Endodermal cell (in vitro differentiated cells): ENCODE measurements around the gene TBL3. TPM values are rescaled to one million over a fixed set of nuclear protein-coding genes. Genes with fewer than 3 reads are reported as not detected.

Experiments used
- DNase-seq: peaks from one replicate; pipeline ENCODE4 v3.0.0-alpha.2; 2017
- H3K27ac ChIP-seq: 2 replicates; pipeline ENCODE4 v1.5.1; 2013; ENCODE audit warnings: mild to moderate bottlenecking, low read depth, low read length, moderate library complexity
- H3K27me3 ChIP-seq: 2 replicates; pipeline ENCODE4 v1.6.1; 2013; ENCODE audit warnings: mild to moderate bottlenecking, low read length, moderate library complexity; ENCODE audit not compliant: insufficient read depth, control insufficient read depth, poor library complexity, severe bottlenecking
- H3K36me3 ChIP-seq: 2 replicates; pipeline ENCODE4 v1.7.0; 2013; ENCODE audit warnings: mild to moderate bottlenecking, low read length, moderate library complexity; ENCODE audit not compliant: control insufficient read depth, insufficient read depth
- H3K4me1 ChIP-seq: one replicate; pipeline ENCODE4 v1.7.0; 2013; ENCODE audit warnings: low read length; ENCODE audit not compliant: control insufficient read depth, insufficient read depth
- H3K4me3 ChIP-seq: 2 replicates; pipeline ENCODE4 v1.5.1; 2013; ENCODE audit warnings: mild to moderate bottlenecking, low read length, moderate library complexity
- H3K9ac ChIP-seq: 2 replicates; pipeline ENCODE4 v1.6.1; 2013; ENCODE audit warnings: mild to moderate bottlenecking, low read length, moderate library complexity; ENCODE audit not compliant: poor library complexity, severe bottlenecking; ENCODE audit errors: extremely low read depth
- H3K9me3 ChIP-seq: 2 replicates; pipeline ENCODE4 v1.6.1; 2013; ENCODE audit warnings: mild to moderate bottlenecking, low read length, moderate library complexity; ENCODE audit not compliant: control insufficient read depth
- H3K27ac Mint-ChIP-seq: 2 replicates; pipeline ENCODE4 v1.8.0; 2020; ENCODE audit warnings: mixed read lengths
- H3K27me3 Mint-ChIP-seq: 2 replicates; pipeline ENCODE4 v1.8.0; 2021; ENCODE audit warnings: mild to moderate bottlenecking, mixed read lengths; ENCODE audit not compliant: insufficient read depth
- H3K36me3 Mint-ChIP-seq: 2 replicates; pipeline ENCODE4 v1.8.0; 2020; ENCODE audit warnings: low read depth, mixed read lengths
- H3K4me1 Mint-ChIP-seq: 2 replicates; pipeline ENCODE4 v1.8.0; 2020; ENCODE audit warnings: mixed read lengths
- H3K4me3 Mint-ChIP-seq: 2 replicates; pipeline ENCODE4 v1.8.0; 2020; ENCODE audit warnings: mild to moderate bottlenecking, moderate library complexity, mixed read lengths
- H3K9me3 Mint-ChIP-seq: 2 replicates; pipeline ENCODE4 v1.8.0; 2020; ENCODE audit warnings: mild to moderate bottlenecking, mixed read lengths
- CTCF ChIP-seq: fragments of 200-600 bp; sonication (generic); conservative IDR thresholded peaks from 2 replicates; pipeline ENCODE4 v1.5.0; 2021; ENCODE audit warnings: antibody characterized with exemption, mild to moderate bottlenecking
- WGBS, 2 experiments: methylation state at CpG; one replicate each; pipeline versions ENCODE4 v1.1.5 to v1.1.7; 2013; ENCODE audit warnings: missing lambda C conversion rate in 2 of 2, mixed read lengths in 1 of 2; ENCODE audit not compliant: insufficient coverage in 1 of 2, insufficient read length in 1 of 2; 5-methylcytosine and 5-hydroxymethylcytosine counted together
- total RNA-seq, 2 donors: library from RNA; stranded (reverse); fragmentation: NEBNext Ultra II Directional in 1 of 2; extraction: Animal tissue kit (Norgen Biotek cat#: 25700) in 1 of 2; gene quantifications; 2 replicates in 1 of 2; 3 replicates in 1 of 2; pipeline ENCODE4 v1.2.1, GENCODE V29; 2021

Gene TBL3
- total RNA-seq, 2 donors from 2014 or later = 43.4 to 49.7 TPM

- Histone ChIP-seq H3K27me3 (peaks cover 10% of the 10 kb centered on the region), H3K9ac (no peak overlapping the region), H3K9me3 (no peaks in the 10 kb centered on the region), H3K4me1 (peaks cover 5% of the 10 kb centered on the region), H3K36me3 (no peaks in the 10 kb centered on the region), H3K4me3 (no peak overlapping the region), H3K27ac (no peak overlapping the region)
- WGBS, 2 experiments = 91 to 97% methylated on average over 15 of the region's 15 CpGs
- no peak overlapping the region for H3K4me3 Mint-ChIP-seq
- no peak overlapping the region for H3K27ac Mint-ChIP-seq
- peaks cover 20% of the 10 kb centered on the region for H3K27me3 Mint-ChIP-seq
- H3K36me3 Mint-ChIP-seq = peaks cover 3% of the 10 kb centered on the region
- H3K9me3 Mint-ChIP-seq = no peaks in the 10 kb centered on the region
- H3K4me1 Mint-ChIP-seq = peaks cover 7% of the 10 kb centered on the region
- TF ChIP-seq CTCF = no peak
- no peak for DNase-seq
Measured at GRCh38 chr16:2013527-2013926, 41.7 kb downstream of the TBL3 start.

- TF ChIP-seq CTCF = no peak
- Mint-ChIP-seq H3K36me3 (no peaks in the 10 kb centered on the region), H3K27me3 (peaks cover 36% of the 10 kb centered on the region), H3K9me3 (no peaks in the 10 kb centered on the region), H3K27ac (no peak overlapping the region), H3K4me1 (peaks cover 2% of the 10 kb centered on the region), H3K4me3 (no peak overlapping the region)
- peaks cover 2% of the 10 kb centered on the region for H3K4me1 ChIP-seq
- H3K9ac ChIP-seq = no peak overlapping the region
- H3K27me3 ChIP-seq = peaks cover 28% of the 10 kb centered on the region
- no peaks in the 10 kb centered on the region for H3K9me3 ChIP-seq
- no peak for DNase-seq
- WGBS, 2 experiments = 86 to 92% methylated on average over 15 to 21 of the region's 24 CpGs
- no peaks in the 10 kb centered on the region for H3K36me3 ChIP-seq
- no peak overlapping the region for H3K4me3 ChIP-seq
- H3K27ac ChIP-seq = no peak overlapping the region
Measured at GRCh38 chr16:2015117-2015946, 43.5 kb downstream of the TBL3 start.

GRCh38 chr16:2015947-2016208 lies 44.0 kb downstream of the TBL3 start:
- H3K27me3 ChIP-seq = peaks cover 33% of the 10 kb centered on the region
- Mint-ChIP-seq H3K4me3 (no peak overlapping the region), H3K9me3 (no peaks in the 10 kb centered on the region), H3K27ac (no peak overlapping the region), H3K36me3 (no peaks in the 10 kb centered on the region), H3K4me1 (no peaks in the 10 kb centered on the region), H3K27me3 (peaks cover 42% of the 10 kb centered on the region)
- no peaks in the 10 kb centered on the region for H3K9me3 ChIP-seq
- no peak for TF ChIP-seq CTCF
- 89 to 100% methylated on average over 2 to 7 of the region's 7 CpGs for WGBS, 2 experiments
- no peak for DNase-seq
- no peaks in the 10 kb centered on the region for H3K4me1 ChIP-seq
- H3K9ac ChIP-seq = no peak overlapping the region
- H3K36me3 ChIP-seq = no peaks in the 10 kb centered on the region
- no peak overlapping the region for H3K27ac ChIP-seq
- no peak overlapping the region for H3K4me3 ChIP-seq
